HG03457 (cell line): ENCODE measurements around the gene B4GALT2.

ENCODE experiments used
- ATAC-seq: cut with Tn5 transposase; IDR thresholded peaks from one replicate; pipeline ENCODE4 v1.9.1; 2021; ENCODE audit warnings: moderate number of reproducible peaks; ENCODE audit not compliant: unreplicated experiment

The B4GALT2 gene

GRCh38 chr1:44000122-44000665, 21.2 kb downstream of the B4GALT2 start:
- ATAC-seq, result no peak

GRCh38 chr1:44002165-44002564, 23.2 kb downstream of the B4GALT2 start:
- ATAC-seq, result no peak

GRCh38 chr1:44002606-44003157, 23.7 kb downstream of the B4GALT2 start:
- ATAC-seq, result no peak

GRCh38 chr1:44008259-44008658, 29.2 kb downstream of the B4GALT2 start:
- ATAC-seq, result no peak

- ATAC-seq, result no peak
Measured at GRCh38 chr1:44010935-44011471, 32.0 kb downstream of the B4GALT2 start.

- ATAC-seq, result no peak
Measured at GRCh38 chr1:44012404-44012803, 33.4 kb downstream of the B4GALT2 start.

- ATAC-seq, result no peak
Measured at GRCh38 chr1:44012941-44013609, 34.1 kb downstream of the B4GALT2 start.

- ATAC-seq, result no peak
Measured at GRCh38 chr1:44013949-44014348, 34.9 kb downstream of the B4GALT2 start.

GRCh38 chr1:44014365-44015104, 35.5 kb downstream of the B4GALT2 start:
- no peak for ATAC-seq

GRCh38 chr1:44015206-44015605, 36.2 kb downstream of the B4GALT2 start:
- no peak for ATAC-seq

- ATAC-seq, result no peak
Measured at GRCh38 chr1:44016041-44016889, 37.3 kb downstream of the B4GALT2 start.

GRCh38 chr1:44016890-44017400, 37.9 kb downstream of the B4GALT2 start:
- no peak for ATAC-seq

GRCh38 chr1:44019466-44019948, 40.5 kb downstream of the B4GALT2 start:
- no peak for ATAC-seq

GRCh38 chr1:44020464-44020863, 41.5 kb downstream of the B4GALT2 start:
- ATAC-seq, result no peak

GRCh38 chr1:44021156-44021555, 42.1 kb downstream of the B4GALT2 start:
- ATAC-seq, result no peak

- no peak for ATAC-seq
Measured at GRCh38 chr1:44021581-44022321, 42.7 kb downstream of the B4GALT2 start.

- no peak for ATAC-seq
Measured at GRCh38 chr1:44024031-44024902, 45.3 kb downstream of the B4GALT2 start.

GRCh38 chr1:44024903-44025525, 46.0 kb downstream of the B4GALT2 start:
- no peak for ATAC-seq
